ENCODE measurements around the gene XPO4.

Gene XPO4

DNA sequence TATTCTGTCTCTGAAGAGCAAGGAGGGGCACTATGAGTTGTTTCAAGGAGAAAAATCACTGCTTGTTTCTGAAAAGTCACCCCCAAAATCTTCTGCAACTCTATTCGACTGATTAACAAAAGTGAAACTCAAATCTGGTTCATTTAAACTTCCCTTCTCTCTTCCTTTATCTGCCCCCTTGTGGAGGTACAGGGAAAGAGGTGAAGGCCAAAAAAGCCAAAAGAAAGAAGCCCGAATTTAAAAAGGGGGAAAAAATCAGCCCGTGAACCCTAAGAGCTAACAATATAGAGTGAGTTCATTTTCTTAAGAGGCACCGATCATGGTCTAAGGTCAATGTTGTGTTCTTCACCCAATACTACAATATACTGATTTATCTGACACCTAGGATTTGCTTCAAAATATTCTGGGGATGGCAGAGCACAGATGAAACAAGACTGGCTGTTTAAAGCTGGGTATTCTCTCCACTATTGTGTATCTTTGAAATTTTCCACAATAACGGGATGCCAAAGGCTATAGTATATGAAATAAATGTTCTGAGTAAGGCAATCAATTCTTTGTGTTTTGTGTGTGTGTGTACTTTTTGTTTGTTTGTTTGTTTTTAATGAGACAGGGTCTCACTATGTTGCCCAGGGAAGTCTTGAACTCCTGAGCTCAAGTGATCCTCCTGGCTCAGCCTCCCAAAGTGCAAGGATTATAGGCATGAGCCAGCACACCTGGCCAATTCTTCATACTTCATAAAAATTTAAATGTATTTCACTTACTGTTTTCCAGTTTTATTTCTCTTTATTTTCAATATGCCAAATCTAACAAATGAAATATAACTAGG is 73.8 kb downstream of the XPO4 start:
- peak in 1 of 3 experiments; percentile 31 for DNase-seq (ENCODE audit: low read depth in 3 of 3)

DNA sequence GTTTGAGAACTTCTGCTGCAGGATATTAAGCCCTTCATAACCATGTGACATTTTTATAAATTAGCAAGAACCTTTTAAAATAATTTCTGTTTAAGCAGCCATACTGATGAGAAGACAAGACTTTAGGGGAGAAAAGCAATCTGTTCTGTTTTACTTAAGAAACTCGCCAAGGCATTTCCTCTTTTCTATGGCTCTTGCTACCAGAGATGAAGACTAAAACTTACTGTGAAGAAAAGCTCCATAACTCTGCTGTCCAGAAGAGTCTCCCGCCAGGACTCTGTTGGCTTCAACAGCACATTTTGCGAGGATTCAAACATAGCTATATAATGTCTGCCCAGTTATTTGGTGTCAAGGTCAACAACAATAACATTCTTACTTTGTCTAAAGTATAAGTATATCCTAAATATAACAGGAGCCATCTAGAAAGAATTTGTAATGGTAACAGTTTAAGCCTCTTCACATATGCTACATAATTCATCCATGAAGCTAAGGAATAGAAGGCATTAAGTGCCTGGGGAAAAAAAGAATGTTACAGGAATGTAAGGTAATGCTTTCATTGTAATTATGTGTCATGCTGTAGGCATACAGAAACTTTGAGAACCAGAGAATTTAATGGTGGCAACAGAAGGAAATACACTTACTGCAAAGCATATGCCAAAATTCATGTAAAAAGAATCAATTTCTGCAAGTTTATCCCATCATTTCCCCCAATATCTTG is 75.5 kb downstream of the XPO4 start:
- no peak for DNase-seq (ENCODE audit: low read depth in 3 of 3)

DNA sequence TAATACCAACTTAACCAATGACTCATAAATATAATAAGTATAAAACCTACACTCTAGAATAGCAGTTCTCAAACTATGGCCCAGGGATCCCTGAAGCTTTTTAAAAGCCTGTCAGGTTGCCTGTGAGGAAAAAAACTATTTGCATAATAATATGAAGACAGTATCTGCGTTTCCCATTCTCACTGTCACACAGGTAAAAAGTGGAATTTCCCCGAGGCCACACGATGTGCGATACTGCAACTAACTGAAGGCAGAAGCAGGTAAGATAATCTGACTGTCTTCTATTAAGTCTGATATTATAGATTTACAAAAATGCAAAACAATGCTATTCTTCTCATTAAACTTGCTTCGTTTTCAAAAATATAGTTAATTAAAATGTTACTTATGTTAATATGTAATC is 76.2 kb downstream of the XPO4 start:
- no peak for DNase-seq (ENCODE audit: low read depth in 3 of 3)

DNA sequence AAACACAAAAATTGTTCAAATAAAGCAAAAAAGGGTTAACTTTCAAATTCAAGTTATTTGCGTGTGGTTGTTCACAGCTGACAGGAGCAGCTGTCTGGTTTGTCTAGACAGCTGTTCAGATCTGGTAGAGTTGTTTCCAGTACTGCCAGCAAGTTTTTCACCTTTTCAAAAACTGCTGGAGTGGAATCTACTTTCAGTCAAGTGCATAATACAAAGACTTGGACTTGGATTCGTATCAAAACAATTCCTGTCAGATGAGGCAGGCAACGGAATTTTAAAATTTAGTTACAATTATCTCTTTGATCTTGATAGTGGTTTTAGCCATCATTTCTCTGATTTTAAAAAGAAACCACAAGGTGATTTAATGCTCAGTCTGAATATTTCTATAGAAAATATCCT is 77.1 kb downstream of the XPO4 start:
- DNase-seq (ENCODE audit: low read depth in 3 of 3): no peak

DNA sequence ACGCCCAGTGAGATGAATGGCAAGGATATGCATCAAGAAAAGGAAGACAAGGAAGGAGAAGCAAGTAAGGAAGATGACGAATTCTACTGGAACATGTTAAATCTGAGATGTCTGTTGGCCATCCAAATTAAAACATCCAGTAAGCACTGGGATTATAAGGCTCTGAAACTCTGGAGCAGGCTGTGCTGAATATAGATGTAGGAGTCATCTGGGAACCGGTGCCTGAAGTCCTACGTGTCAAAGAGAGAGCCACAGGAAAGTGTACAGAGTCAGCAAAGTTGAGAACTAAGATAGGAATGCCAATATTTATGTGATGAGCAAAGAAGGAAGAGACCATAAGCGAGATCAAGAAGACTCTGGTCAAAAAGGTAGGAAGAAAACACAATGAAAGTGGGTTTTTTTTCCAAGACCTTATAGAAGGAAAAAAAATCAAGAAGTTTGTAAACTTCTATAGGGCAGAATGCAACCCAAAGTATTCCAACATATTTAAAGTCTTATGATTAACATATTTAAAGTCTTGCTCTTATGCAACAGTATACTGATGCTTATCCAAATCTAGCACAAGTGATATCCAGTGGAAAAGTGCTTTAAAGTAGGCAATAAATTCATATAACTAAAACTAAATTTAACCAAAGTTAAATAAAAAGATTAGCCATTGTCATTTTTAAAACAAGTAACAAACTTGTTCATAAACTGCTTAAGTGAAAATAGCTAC is 77.6 kb downstream of the XPO4 start:
- no peak for DNase-seq (ENCODE audit: low read depth in 3 of 3)

DNA sequence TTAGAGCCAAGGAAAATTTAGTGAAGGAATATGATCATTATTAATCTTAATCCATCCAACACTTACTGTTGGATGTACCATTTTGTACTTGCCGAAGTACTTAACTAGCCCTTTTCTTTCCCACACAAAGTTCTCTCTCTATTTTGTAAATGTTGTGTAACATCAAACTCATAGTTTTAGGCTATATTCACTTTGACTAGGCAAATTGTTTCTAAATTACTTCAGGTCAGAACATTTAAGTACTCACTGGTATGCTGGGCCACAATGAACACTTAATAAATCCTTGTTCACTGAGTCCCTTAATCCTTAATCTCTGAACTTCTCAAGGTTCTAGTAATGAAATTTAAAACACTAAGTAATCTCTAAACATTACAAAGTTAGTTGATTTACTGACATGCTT is 79.5 kb downstream of the XPO4 start:
- no peak for DNase-seq (ENCODE audit: low read depth in 3 of 3)

DNA sequence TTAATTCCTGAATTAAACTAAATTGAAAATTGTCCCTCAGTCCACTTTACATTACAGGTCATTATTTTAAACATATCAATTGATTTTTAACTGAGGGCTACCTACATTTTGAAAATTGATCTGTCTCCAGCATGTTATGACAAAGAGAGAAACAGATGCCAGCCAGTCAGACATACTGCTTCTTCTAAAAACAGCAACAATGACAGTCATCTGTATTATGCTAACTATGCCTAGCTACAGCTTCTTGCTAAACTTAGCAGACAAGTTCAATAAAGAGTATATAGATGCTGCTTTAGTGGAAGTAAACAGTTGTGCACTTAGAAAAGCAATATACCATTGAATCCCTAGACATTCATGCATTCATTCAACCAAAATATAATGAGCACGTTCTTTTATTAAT is 80.1 kb downstream of the XPO4 start:
- no peak for DNase-seq (ENCODE audit: low read depth in 3 of 3)

DNA sequence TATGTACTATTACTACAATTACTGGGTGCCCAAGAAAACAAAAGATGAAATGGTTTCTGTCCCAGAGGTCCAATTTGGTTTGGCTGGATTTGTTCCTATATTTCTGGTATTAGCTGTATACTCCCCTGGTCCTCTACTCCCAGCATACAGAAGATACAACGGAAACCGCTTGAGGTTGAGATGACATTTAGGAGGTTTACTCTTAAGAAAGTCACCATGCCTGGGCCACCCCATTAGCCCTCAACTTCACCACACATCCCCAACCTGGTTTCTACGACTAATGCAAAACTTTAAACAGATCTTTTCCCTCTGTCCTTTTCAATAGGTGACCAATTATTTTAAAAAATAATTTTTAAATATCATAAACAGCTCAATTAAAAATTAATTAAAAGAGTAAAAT is 82.8 kb downstream of the XPO4 start:
- DNase-seq (ENCODE audit: low read depth in 3 of 3): no peak

DNA sequence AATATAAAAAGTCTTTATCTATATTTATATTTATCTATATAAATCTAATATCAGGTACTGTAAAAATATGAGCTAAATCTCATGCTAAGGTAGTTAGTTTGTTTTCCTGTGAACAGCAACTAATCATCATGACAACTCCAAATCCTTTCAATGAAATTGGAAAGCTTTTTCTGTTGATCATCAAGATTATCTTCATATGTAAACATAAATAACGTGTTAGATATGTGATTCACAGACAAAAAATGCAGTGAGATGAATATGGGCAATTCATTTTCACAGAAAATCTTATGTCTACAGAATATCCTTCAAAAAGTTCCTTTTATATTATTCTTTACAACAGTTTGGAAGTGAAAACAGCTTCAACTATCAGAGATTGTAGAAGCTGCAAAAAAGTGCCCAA is 87.1 kb downstream of the XPO4 start:
- no peak for DNase-seq (ENCODE audit: low read depth in 3 of 3)

DNA sequence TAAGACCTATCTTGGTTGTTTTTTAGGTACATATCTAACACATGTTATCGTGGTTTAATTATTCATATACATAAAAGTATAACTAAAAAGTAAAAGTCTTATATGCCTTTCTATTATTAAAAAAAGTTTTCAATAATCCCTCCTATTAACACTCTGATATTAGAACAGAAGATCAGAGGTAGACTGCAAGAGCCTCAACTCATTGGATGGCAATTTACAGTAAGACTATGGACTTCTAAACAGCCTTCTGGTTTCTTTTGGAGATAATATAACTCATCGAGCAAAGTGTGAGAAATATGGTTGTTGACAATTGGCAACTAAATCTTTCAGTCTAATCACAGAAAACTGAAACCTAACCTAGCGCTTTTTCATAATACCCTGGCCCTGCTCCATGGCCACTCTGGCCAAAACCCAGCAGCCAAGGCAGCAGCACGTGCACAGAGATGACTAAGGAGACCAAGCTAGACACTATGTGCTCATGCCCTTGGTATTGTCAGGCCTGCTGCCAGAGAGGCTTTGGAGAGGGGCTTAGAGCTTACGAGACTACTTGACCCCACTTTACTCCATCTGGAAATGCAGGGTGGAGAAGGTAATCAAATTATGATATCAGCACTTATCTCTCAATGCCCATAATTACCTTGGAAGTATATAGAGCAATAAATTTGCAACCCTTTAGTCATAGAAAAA is 88.2 kb downstream of the XPO4 start:
- DNase-seq (ENCODE audit: low read depth in 3 of 3): no peak

DNA sequence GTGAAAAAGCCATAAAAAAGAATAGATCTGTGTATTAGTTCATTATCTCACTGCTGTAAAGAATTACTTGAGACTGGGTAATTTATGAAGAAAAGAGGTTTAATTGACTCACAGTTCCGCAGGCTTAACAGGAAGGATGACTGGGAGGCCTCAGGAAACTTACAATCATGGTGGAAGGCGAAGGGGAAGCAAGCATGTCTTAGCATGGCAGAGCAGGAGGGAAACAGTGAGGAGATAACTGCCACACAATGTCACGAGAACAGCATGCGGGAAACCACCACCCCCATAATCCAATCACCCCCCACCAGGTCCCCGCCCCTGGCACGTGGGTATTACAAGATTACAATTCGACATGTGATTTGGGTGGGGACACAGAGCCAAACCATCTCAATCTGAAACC is 89.7 kb downstream of the XPO4 start:
- no peak for DNase-seq (ENCODE audit: low read depth in 3 of 3)

DNA sequence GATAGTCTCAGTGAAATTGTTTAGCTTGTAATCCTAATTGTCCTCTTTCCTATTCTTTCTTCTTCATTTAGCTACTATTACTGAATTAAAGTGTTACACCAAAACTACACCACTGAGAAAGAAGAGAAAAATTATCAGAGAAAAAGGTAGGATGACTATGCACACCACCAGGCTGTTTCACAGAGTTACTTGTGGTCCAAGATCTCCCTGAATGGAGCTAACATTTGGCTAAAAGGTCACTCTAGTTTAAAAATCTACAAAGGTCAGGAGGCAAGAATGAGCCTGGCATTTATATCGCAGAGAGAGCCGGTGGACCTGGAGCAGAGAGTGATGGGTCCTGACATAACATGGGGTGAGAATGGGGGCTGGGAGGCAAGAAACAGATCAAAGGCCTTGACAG is 91.7 kb downstream of the XPO4 start:
- no peak for DNase-seq (ENCODE audit: low read depth in 3 of 3)

DNA sequence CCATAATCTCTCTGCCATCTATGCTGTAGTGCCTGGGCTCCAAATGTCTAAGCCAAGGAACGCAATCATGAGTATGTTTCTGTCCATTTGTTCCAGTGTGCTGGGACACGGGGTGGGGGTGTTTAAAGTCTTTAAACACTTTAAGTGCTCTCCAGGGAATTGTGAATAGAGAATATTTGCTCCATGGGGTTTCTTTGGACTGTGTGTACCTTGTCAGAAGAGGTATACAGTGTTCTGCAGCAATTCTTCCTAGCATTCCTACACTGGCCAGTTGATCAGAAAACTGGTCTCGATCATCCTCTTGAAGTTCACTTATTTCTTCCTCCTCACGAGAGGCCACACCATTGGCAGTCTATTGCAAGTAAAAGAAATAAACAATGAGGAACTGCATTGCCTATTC is 93.7 kb downstream of the XPO4 start:
- DNase-seq (ENCODE audit: low read depth in 3 of 3): no peak

DNA sequence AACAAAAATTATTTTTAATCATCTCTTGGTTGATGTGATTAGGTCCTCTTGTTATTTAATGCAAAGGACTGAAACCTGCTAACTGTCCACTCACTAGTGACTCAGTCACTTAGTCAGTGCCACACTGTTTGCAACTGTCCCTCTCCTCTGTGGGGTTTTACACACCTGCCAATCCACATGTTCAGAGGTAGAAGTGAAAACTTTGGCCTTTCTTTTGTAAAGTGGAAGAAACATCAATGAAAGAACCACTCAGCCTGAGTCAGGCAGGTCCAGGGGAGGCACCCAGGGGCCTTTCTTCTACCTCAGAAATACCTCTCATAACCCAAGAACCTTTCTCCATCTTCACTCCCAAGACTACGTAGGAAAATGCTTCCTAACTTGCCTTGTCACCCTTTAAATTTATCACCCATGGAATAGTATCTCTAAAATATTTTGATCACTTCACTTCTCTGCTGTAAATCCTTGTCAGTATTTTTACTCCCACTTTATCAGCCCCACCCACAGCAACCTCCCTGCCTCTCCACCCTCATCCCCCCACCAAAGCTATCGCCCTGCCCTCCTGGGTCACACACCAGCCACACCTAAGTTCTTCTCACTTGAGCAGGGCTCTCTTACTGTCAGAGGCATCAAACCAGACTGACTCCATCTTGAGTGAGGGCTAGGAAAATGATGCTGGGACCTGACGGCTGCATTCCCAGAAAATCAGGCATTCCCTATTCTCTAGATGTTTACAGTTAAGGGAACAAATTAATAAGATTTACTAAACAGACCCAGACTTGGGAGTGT is 99.2 kb downstream of the XPO4 start:
- DNase-seq (ENCODE audit: low read depth in 3 of 3): no peak

DNA sequence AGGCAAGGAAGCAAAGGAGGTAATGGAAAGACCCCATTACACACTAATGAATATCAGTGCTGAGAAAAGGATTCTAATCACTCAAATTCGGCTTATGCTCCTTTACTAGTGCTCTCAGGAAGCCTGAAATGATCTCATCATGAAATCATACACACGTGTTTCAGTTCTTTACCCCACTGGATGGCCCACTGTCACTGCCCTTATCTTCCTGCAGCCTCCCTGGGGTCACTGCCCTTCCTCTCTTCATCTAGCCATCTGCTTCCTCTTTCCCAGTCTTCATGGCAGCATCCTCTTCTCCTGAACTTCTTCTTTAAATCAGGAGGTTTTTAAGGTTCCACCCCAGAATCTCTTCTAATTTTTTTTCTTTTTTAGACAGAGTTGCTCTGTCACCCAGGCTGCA is 100.8 kb downstream of the XPO4 start:
- no peak for DNase-seq (ENCODE audit: low read depth in 3 of 3)

DNA sequence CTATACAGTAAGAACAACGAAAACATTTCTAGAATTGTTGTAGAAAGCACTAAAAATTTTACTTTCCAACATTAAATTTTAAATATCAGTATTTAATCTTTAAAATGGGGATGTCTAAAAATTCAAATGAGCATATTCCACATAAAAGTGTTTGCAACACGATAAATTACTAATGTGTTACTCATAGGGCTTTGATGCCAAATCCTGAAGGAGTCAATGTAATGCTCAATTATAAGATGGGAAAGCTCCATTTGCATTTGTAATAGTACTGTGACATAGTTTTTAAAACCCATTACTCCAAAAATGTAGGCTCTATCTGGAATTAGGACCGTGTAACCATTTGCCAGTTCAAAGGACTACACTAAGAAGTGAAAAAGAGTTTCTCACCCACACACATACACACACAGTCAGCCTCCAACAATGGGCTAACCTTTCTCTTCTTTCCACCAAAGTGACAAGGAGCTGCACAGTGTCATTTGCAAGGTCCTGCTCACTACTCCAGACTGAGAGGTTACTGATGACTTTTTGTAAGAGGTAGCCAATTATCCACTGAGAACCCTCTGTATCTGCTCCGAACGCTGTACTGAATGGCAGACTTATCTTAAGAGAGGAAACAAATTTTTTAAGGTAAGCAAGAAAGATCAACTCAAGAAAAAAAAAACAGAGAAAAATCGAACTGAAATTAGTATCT is 102.7 kb downstream of the XPO4 start:
- no peak for DNase-seq (ENCODE audit: low read depth in 3 of 3)

DNA sequence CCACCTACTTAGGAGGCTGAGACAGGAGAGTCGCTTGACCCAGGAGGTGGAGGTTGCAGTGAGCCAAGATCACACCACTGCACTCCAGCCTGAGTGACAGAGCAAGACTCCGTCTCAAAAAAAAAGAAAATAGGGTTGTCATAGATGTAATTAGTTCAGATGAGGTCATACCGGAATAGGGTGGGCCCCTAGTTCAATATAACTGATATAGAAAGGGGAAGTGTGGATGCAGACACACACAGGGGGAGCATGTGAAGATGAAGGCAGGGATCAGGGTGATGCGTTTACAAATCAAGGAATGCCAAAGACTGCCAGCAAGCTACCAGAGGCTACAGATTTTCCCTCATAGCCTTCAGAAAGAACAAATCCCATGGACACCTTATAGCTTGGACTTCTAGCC is 104.5 kb downstream of the XPO4 start:
- no peak for DNase-seq (ENCODE audit: low read depth in 3 of 3)

DNA sequence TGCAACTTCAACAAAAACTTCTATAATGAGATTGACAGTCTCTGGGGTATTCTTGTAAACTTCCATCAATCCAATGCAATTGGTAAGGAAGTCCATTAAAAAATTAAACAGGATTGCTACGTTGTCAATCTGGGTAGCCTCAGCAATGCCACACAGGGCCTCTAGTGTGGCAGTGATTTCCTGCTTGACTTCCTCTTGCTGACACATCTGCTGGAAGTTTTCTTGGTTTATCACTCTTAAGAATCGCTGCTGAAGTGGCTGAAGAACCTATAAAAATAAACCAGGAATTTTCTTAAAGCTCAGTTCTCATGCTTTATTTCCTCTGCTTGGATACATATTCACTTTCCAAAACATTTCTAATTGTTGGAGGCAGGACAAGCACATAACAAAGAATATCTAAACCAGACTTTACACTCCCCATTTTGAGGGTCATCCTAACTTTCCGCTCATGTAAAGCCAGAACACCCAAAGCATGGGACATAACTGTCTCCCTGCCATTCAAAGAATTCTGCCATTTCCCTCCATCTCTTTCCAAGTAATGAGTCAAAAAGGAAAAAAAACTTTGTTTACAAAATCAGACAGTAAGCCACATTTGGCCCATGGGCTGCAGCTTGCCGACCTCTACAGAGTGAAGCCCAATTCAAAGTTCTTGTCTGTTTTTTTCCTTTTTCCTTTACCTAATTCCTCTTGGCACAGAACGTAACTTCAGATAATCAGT is 105.6 kb downstream of the XPO4 start:
- DNase-seq (ENCODE audit: low read depth in 3 of 3): no peak

DNA sequence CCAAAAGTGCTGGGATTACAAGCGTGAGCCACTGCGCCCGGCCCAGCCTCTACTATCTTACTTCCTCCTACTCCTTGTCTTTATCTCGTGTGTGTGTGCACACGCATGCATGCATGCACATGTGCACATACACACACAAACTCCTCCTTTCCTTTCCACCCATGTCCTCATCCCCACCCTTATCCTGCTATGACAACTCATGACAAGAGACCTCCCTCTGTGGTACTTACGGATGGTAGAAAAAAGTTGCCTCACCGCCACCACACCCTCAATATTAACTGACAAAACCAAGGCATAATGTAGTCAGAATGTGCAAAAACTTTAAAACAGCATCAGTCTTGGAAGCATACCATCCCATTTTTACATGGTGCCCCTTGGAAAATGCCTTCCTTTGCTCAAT is 112.9 kb downstream of the XPO4 start:
- DNase-seq (ENCODE audit: low read depth in 3 of 3): no peak

DNA sequence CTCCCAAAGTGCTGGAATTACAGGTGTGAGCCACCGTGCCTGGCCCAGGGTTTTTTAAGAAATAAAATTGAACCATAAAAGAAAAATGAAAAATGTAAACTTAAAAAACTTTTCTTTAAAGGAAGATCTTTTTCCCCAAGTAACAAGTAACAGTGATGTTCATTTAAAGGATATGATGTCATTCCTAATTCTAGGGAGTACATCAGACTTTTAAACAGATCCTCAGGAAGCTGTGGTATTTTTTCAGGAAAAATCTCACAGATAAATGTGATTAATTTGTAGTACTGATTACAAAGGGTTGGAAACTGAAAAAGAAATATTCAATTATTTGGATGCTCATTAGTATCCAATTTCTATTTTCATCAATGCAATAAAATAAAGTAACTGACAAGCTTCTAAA is 114.2 kb downstream of the XPO4 start:
- DNase-seq (ENCODE audit: low read depth in 3 of 3): no peak
